Keratinocyte (primary cell): ENCODE data around the gene TSC22D2. TPM values are rescaled to one million over a fixed set of nuclear protein-coding genes. Genes with fewer than 3 reads are reported as not detected.

Experiments
- DNase-seq: peaks from one replicate; pipeline ENCODE4 v3.0.0-alpha.2; 2011; ENCODE audit warnings: low read depth, missing footprints, low spot score
- FAIRE-seq: peaks from 2 replicates; lab custom pipeline; 2011; peaks lifted over from hg19 to GRCh38; lab: Jason Lieb, UNC
- H2AFZ ChIP-seq: 2 replicates; pipeline ENCODE4 v1.6.0; 2012; ENCODE audit warnings: low read length, control low read depth, inconsistent platforms; ENCODE audit not compliant: control insufficient read depth
- H3K27ac ChIP-seq: 2 replicates; pipeline ENCODE4 v1.5.1; 2011; ENCODE audit warnings: low read length; ENCODE audit not compliant: control insufficient read depth, insufficient read depth
- H3K27me3 ChIP-seq: 3 replicates; pipeline ENCODE4 v1.6.0; 2011; ENCODE audit warnings: low read length; ENCODE audit not compliant: control insufficient read depth, insufficient read depth; ENCODE audit errors: extremely low read depth
- H3K36me3 ChIP-seq, 2 experiments: 2 replicates in 1 of 2; 3 replicates in 1 of 2; pipeline ENCODE4 v1.5.1; 2011; ENCODE audit warnings: low read length in 2 of 2, mild to moderate bottlenecking in 1 of 2; ENCODE audit not compliant: control insufficient read depth in 2 of 2, insufficient read depth in 2 of 2; ENCODE audit errors: extremely low read depth in 1 of 2
- H3K4me1 ChIP-seq: 3 replicates; pipeline ENCODE4 v1.5.1; 2011; ENCODE audit warnings: low read length; ENCODE audit not compliant: control insufficient read depth, insufficient read depth; ENCODE audit errors: extremely low read depth
- H3K4me2 ChIP-seq: 3 replicates; pipeline ENCODE4 v1.6.0; 2011; ENCODE audit warnings: low read depth, low read length; ENCODE audit not compliant: control insufficient read depth, insufficient read depth; ENCODE audit errors: extremely low read depth
- H3K4me3 ChIP-seq, 3 experiments: fragments of 200-600 bp in 1 of 3; sonication (generic) in 1 of 3; 2 replicates in 2 of 3; 3 replicates in 1 of 3; pipeline ENCODE4 v1.5.1; 2011 to 2016; ENCODE audit warnings: low read length in 3 of 3, mild to moderate bottlenecking in 3 of 3, control low read depth in 2 of 3, inconsistent platforms in 1 of 3, low read depth in 1 of 3, mixed read lengths in 1 of 3, mixed run types in 1 of 3, moderate library complexity in 1 of 3; ENCODE audit not compliant: control insufficient read depth in 2 of 3, insufficient read depth in 2 of 3; ENCODE audit errors: extremely low read depth in 1 of 3
- H3K79me2 ChIP-seq: 2 replicates; pipeline ENCODE4 v1.6.0; 2012; ENCODE audit warnings: low read length; ENCODE audit not compliant: control insufficient read depth, insufficient read depth
- H3K9ac ChIP-seq: 3 replicates; pipeline ENCODE4 v1.6.0; 2011; ENCODE audit warnings: low read length; ENCODE audit not compliant: control insufficient read depth, insufficient read depth; ENCODE audit errors: extremely low read depth
- H3K9me1 ChIP-seq: 3 replicates; pipeline ENCODE4 v1.6.0; 2011; ENCODE audit warnings: low read length; ENCODE audit not compliant: control insufficient read depth, insufficient read depth; ENCODE audit errors: extremely low read depth
- H3K9me3 ChIP-seq: 2 replicates; pipeline ENCODE4 v1.5.1; 2012; ENCODE audit warnings: low read depth, low read length; ENCODE audit not compliant: control insufficient read depth
- H4K20me1 ChIP-seq: 3 replicates; pipeline ENCODE4 v1.6.0; 2011; ENCODE audit warnings: low read length; ENCODE audit not compliant: control insufficient read depth, insufficient read depth; ENCODE audit errors: extremely low read depth
- EZH2 ChIP-seq: IDR thresholded peaks from one replicate; pipeline ENCODE4 v1.6.1; 2012; ENCODE audit warnings: inconsistent platforms, mild to moderate bottlenecking, low read length, moderate library complexity
- dilution Hi-C: fragments of 300-500 bp; cut with MboI; formaldehyde crosslinking; loops from one replicate; pipeline ENCODE4 v1.7.0; 2020; ENCODE audit warnings: low sequenced_read_pairs; ENCODE audit not compliant: extremely low pct_ligation_motif_present
- polyA plus RNA-seq, 5 experiments: library from polyadenylated mRNA; depleted of rRNA in 3 of 5; stranded (reverse) in 3 of 5; stranded (forward) in 1 of 5; unstranded in 1 of 5; fragments of >200 nt; gene quantifications; 1 replicate in 1 of 5; 2 replicates in 3 of 5; 3 replicates in 1 of 5; pipeline versions ENCODE4 v1.2.1 to v1.2.3, GENCODE V29; 2011 to 2012; ENCODE audit warnings: missing spikeins in 2 of 5, low read depth in 1 of 5, low replicate concordance in 1 of 5
- TF ChIP-seq, protein P1 (sequence below), 3 experiments: IDR thresholded peaks in 1 of 3; conservative IDR thresholded peaks in 1 of 3; optimal IDR thresholded peaks in 1 of 3; 2 replicates in 2 of 3; 3 replicates in 1 of 3; pipeline versions ENCODE3 to v1.5.1; 2011; ENCODE audit warnings: low read length in 3 of 3, mild to moderate bottlenecking in 3 of 3, moderate library complexity in 2 of 3, control low read depth in 1 of 3, inconsistent platforms in 1 of 3; ENCODE audit not compliant: insufficient read depth in 2 of 3; ENCODE audit errors: extremely low read depth in 1 of 3

TSC22D2 gene
- polyA plus RNA-seq, 1 donor (not counting 4 experiments of a cell fraction or from before 2014, with no cell fraction given) = 22.3 TPM

GRCh38 chr3:150388498-150389418, 19.3 kb upstream of the TSC22D2 start:
- no peaks in the 10 kb centered on the region for H3K79me2 ChIP-seq
- H3K4me2 ChIP-seq = no peak overlapping the region
- DNase-seq = no peak
- no peak for TF ChIP-seq EZH2
- TF ChIP-seq, protein P1, sequence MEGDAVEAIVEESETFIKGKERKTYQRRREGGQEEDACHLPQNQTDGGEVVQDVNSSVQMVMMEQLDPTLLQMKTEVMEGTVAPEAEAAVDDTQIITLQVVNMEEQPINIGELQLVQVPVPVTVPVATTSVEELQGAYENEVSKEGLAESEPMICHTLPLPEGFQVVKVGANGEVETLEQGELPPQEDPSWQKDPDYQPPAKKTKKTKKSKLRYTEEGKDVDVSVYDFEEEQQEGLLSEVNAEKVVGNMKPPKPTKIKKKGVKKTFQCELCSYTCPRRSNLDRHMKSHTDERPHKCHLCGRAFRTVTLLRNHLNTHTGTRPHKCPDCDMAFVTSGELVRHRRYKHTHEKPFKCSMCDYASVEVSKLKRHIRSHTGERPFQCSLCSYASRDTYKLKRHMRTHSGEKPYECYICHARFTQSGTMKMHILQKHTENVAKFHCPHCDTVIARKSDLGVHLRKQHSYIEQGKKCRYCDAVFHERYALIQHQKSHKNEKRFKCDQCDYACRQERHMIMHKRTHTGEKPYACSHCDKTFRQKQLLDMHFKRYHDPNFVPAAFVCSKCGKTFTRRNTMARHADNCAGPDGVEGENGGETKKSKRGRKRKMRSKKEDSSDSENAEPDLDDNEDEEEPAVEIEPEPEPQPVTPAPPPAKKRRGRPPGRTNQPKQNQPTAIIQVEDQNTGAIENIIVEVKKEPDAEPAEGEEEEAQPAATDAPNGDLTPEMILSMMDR (optimal IDR thresholded peaks at IDR 0.05 in 1 of 3, IDR thresholded peaks at IDR 0.05 in 1 of 3, conservative IDR thresholded peaks at IDR 0.05 in 1 of 3; ENCODE audit: extremely low read depth in 1 of 3, insufficient read depth in 2 of 3, low read length in 3 of 3) = no peak
- FAIRE-seq = no peak
- H2AFZ ChIP-seq = no peak overlapping the region
- no peaks in the 10 kb centered on the region for H3K9me3 ChIP-seq
- no peaks in the 10 kb centered on the region for H3K9me1 ChIP-seq
- H3K9ac ChIP-seq = no peak overlapping the region
- H3K4me3 ChIP-seq = no peak overlapping the region
- no peaks in the 10 kb centered on the region for H3K36me3 ChIP-seq
- dilution Hi-C loops = no loop called here
- no peak overlapping the region for H3K27ac ChIP-seq
- H3K27me3 ChIP-seq = no peaks in the 10 kb centered on the region
- H4K20me1 ChIP-seq = no peaks in the 10 kb centered on the region
- H3K4me1 ChIP-seq = peaks cover 10% of the 10 kb centered on the region

DNA sequence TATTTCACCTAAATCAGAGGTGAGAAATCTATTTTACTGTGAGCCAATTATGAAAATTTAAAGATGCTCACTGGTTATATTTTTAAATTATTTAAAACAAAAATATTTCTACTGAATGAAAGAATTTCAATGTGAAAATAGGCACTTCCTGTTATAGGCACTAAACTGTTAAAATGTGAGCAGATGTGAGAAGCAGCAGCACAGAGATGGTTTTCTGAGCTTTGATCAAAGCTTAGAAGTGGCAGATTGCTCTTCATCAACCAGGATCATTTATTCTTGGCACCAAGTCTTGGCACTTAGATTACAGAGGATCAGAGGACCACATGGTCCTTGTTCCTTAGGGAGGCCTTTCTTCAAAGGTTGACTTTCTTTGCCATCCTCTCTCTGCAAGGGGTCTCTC, 18.0 kb upstream of the TSC22D2 start:
- dilution Hi-C loops = no loop called here
- Histone ChIP-seq H3K4me2 (no peak overlapping the region), H3K79me2 (no peaks in the 10 kb centered on the region), H3K27ac (no peak overlapping the region), H4K20me1 (no peaks in the 10 kb centered on the region), H2AFZ (no peak overlapping the region), H3K9me3 (no peaks in the 10 kb centered on the region), H3K27me3 (no peaks in the 10 kb centered on the region), H3K9me1 (no peaks in the 10 kb centered on the region), H3K4me3 (no peak overlapping the region), H3K9ac (no peak overlapping the region), H3K4me1 (peaks cover 13% of the 10 kb centered on the region), H3K36me3 (no peaks in the 10 kb centered on the region)
- no peak for TF ChIP-seq EZH2
- TF ChIP-seq, protein P1 (optimal IDR thresholded peaks at IDR 0.05 in 1 of 3, IDR thresholded peaks at IDR 0.05 in 1 of 3, conservative IDR thresholded peaks at IDR 0.05 in 1 of 3; ENCODE audit: extremely low read depth in 1 of 3, insufficient read depth in 2 of 3, low read length in 3 of 3) = no peak
- FAIRE-seq = peak; percentile 20
- no peak for DNase-seq
